B cell (primary cell): ENCODE data around the gene APMAP.

Source experiments
- CTCF ChIP-seq: fragments of 200-600 bp; IDR thresholded peaks from one replicate; pipeline ENCODE4 v1.8.0; 2022; ENCODE audit warnings: antibody characterized with exemption, mild to moderate bottlenecking
- EZH2 ChIP-seq: IDR thresholded peaks from 2 replicates; pipeline ENCODE4 v1.6.1; 2012; ENCODE audit warnings: borderline replicate concordance, low read depth, mild to moderate bottlenecking, moderate library complexity, low read length; ENCODE audit not compliant: insufficient read depth, poor library complexity, severe bottlenecking

DNA sequence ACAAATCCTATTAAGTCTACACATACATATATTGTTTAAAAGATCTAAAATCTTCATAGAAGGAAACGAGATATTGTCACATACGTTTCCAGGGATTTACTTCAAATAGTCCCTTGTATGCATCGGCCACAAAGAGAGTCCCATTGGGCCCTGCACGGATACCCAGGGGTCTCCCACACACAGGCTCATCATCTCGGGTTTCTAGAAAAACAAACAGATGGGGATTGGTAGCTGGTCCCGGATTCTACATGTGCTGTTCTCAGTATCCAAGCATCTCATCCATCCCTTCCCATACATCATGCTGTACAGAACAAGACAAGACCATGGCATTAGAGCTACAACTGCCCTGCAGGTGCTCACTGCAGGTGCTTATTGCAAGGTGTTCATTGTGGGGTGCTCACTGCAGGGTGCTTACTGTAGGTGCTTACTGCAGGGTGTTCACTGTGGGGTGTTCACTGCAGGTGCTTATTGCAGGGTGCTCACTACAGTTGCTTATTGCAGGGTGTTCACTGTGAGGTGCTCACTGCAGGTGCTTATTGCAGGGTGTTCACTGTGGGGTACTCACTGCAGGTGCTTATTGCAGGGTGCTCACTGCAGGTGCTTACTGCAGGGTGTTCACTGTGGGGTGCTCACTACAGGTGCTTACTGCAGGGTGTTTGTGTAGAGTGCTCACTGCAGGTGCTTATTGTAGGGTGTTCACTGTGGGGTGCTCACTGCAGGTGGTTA is 21.0 kb downstream of the APMAP start:
- TF ChIP-seq CTCF (no peak), EZH2 (no peak)
